Bronchial epithelial cell (primary cell): ENCODE measurements around the gene FAM219B. TPM values are rescaled to one million over a fixed set of nuclear protein-coding genes. Genes with fewer than 3 reads are reported as not detected.
"Not testable (repeated sequence)": the region's sequence is repeated elsewhere in the genome, so short reads cannot be mapped to it uniquely, and the experiment has no call there.

Experiments
- DNase-seq: peaks from one replicate; pipeline ENCODE4 v3.0.0-alpha.2; 2010; ENCODE audit warnings: low read depth
- FAIRE-seq: peaks from 2 replicates; lab custom pipeline; 2011; peaks lifted over from hg19 to GRCh38; lab: Jason Lieb, UNC
- H3K27me3 ChIP-seq: 2 replicates; pipeline ENCODE4 v1.5.1; 2011; ENCODE audit warnings: low read length; ENCODE audit not compliant: control insufficient read depth, insufficient read depth
- H3K36me3 ChIP-seq: 2 replicates; pipeline ENCODE4 v1.5.1; 2011; ENCODE audit warnings: low read length; ENCODE audit not compliant: control insufficient read depth, insufficient read depth
- H3K4me3 ChIP-seq: 2 replicates; pipeline ENCODE4 v1.5.1; 2011; ENCODE audit warnings: mild to moderate bottlenecking, low read depth, low read length, control low read depth
- total RNA-seq: library from RNA; depleted of rRNA; stranded (reverse); fragments of >200 nt; gene quantifications from 2 replicates; pipeline ENCODE4 v1.2.1, GENCODE V29; 2014
- TF ChIP-seq, protein P1 (sequence below): IDR thresholded peaks from 2 replicates; pipeline ENCODE4 v1.5.1; 2011; ENCODE audit warnings: mild to moderate bottlenecking, moderate library complexity, low read length, control low read depth, inconsistent platforms; ENCODE audit not compliant: insufficient read depth, severe bottlenecking

The FAM219B gene
- total RNA-seq, 1 donor from 2014 or later = 72.4 TPM

DNA sequence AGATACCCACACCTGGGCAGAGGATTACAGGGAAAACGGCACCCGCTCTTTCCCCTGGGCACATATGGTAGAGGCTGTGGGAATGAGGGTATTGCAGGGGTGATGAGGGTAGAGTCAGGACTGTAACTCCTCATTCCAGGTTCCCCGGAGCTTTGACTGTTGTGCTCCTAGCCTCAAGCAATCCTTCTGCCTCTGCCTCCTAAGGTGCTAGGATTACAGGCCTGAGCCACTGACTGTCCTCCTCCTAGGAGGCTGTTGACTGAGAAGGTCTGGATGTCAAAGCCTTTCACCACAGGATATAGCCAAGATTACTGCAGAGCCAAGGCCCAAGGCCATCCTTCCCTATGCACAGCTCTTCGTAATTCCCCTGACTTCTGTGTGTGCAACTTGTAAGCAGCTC is 17.9 kb downstream of the FAM219B start:
- no peaks in the 10 kb centered on the region for H3K27me3 ChIP-seq
- DNase-seq = no peak
- no peak for FAIRE-seq
- H3K4me3 ChIP-seq = no peak overlapping the region
- TF ChIP-seq, protein P1, sequence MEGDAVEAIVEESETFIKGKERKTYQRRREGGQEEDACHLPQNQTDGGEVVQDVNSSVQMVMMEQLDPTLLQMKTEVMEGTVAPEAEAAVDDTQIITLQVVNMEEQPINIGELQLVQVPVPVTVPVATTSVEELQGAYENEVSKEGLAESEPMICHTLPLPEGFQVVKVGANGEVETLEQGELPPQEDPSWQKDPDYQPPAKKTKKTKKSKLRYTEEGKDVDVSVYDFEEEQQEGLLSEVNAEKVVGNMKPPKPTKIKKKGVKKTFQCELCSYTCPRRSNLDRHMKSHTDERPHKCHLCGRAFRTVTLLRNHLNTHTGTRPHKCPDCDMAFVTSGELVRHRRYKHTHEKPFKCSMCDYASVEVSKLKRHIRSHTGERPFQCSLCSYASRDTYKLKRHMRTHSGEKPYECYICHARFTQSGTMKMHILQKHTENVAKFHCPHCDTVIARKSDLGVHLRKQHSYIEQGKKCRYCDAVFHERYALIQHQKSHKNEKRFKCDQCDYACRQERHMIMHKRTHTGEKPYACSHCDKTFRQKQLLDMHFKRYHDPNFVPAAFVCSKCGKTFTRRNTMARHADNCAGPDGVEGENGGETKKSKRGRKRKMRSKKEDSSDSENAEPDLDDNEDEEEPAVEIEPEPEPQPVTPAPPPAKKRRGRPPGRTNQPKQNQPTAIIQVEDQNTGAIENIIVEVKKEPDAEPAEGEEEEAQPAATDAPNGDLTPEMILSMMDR = no peak
- H3K36me3 ChIP-seq = peaks cover 11% of the 10 kb centered on the region

GRCh38 chr15:74887537-74888193 is 19.0 kb downstream of the FAM219B start:
- H3K36me3 ChIP-seq, DNase-seq, FAIRE-seq, H3K27me3 ChIP-seq, H3K4me3 ChIP-seq: not testable (repeated sequence)

GRCh38 chr15:74885461-74885860 is 21.2 kb downstream of the FAM219B start:
- no peak overlapping the region for H3K4me3 ChIP-seq
- TF ChIP-seq, protein P1 = no peak
- FAIRE-seq (no peak), DNase-seq (no peak)
- H3K36me3 ChIP-seq = no peaks in the 10 kb centered on the region
- no peaks in the 10 kb centered on the region for H3K27me3 ChIP-seq

DNA sequence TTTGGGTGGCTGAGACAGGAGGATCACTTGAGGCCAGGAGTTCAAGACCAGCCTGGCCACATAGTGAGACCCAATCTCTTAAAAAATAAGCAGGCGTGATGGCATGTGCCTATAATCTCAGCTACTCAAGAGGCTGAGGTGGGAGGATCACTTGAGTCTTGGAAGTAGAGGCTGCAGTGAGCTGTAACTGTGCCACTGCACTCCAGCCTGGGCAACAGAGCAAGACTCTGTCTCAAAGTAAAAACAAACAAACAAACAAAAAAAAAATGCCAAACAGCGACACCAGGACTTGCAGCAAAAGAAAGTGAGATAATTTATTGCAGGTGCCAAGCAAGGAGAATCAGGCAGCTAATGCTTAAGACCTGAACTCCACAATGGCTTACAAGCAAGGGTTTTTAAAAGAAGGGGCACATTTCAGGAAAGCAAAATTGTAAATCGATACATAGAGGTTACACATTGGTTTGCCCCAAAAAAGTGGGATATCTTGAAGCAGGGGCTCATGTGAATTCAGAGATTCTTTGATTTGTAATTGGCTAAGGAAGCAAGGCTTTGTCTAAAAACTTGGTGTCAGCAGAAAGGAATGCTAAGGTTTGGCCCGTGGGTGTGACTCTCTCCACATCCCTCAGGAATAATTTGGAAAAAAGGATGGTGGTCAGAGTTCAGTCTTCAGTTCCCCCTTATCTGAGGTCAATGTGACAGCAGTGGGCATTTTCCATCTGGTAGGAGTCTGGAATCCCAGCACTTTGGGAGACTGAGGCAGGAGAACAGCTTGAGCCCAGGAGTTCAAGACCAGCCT is 22.0 kb downstream of the FAM219B start:
- TF ChIP-seq, protein P1 = no peak
- no peak for FAIRE-seq
- H3K27me3 ChIP-seq = no peaks in the 10 kb centered on the region
- H3K36me3 ChIP-seq = no peaks in the 10 kb centered on the region
- DNase-seq = peak; percentile 46
- no peak overlapping the region for H3K4me3 ChIP-seq

- TF ChIP-seq, protein P1 = no peak
- H3K36me3 ChIP-seq = no peaks in the 10 kb centered on the region
- FAIRE-seq (no peak), DNase-seq (no peak)
- H3K27me3 ChIP-seq = no peaks in the 10 kb centered on the region
- H3K4me3 ChIP-seq = no peak overlapping the region
Measured at GRCh38 chr15:74882528-74882927, 24.1 kb downstream of the FAM219B start.

DNA sequence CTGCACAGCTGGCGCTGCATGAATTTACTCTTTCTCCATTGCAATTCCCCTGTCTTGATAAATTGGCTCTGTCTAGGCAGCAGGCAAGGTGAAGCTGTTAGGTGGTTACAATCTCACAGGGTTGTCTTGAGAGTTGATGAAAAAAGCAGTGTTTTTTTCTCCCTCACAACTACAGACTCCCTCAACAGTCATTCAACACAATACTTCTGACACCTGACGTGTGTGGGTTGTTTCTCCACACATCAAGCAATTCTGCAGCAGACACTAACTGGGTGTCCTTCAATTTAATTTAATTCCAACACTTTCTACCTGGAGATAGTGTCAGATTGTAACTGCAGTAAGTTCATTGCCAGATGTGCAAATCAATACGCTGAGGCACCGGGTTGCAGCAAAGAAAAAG is 28.4 kb downstream of the FAM219B start:
- no peak for DNase-seq
- no peaks in the 10 kb centered on the region for H3K36me3 ChIP-seq
- H3K4me3 ChIP-seq = no peak overlapping the region
- H3K27me3 ChIP-seq = no peaks in the 10 kb centered on the region
- TF ChIP-seq, protein P1 = no peak
- no peak for FAIRE-seq
